Skin of body (tissue), 2 donors: Measurements from ENCODE around the gene ZNG1B. TPM values are rescaled to one million over a fixed set of nuclear protein-coding genes. Genes with fewer than 3 reads are reported as not detected.
"Not testable (repeated sequence)": the region's sequence is repeated elsewhere in the genome, so short reads cannot be mapped to it uniquely, and the experiment has no call there.

Experiments used
- DNase-seq: peaks from one replicate; lab custom pipeline; 2025; lab: John Stamatoyannopoulos, UW
- total RNA-seq: library from RNA; depleted of rRNA; stranded (reverse); fragments of >200 nt; gene quantifications from one replicate; pipeline ENCODE4 v1.2.3, GENCODE V29; 2014

Gene ZNG1B
- total RNA-seq, 1 donor from 2014 or later, result 33.0 TPM

GRCh38 chr2:113542529-113542928, 105.0 kb downstream of the ZNG1B start:
- not testable (repeated sequence) for DNase-seq

Other genes with a start within 250 kb of the ZNG1B start
- gene PAX8, start 158.8 kb upstream of the ZNG1B start, total RNA-seq, result 0.30 TPM
- not detected for gene FOXD4L1, start 61.0 kb downstream of the ZNG1B start, total RNA-seq
- 9.0 TPM for gene RABL2A, start 189.6 kb downstream of the ZNG1B start, total RNA-seq